Neural cell (in vitro differentiated cells): Measurements from ENCODE around the gene NGF. TPM values are rescaled to one million over a fixed set of nuclear protein-coding genes. Genes with fewer than 3 reads are reported as not detected.

ENCODE experiments used
- H2AFZ ChIP-seq: fragments of 200-600, 300-800 bp; sonication (generic), shearing (Covaris generic); 2 replicates; pipeline ENCODE4 v1.6.0; 2014; ENCODE audit warnings: low read depth, mild to moderate bottlenecking, antibody characterized with exemption, low read length, moderate library complexity
- H3F3A ChIP-seq: fragments of 200-600 bp; shearing (Covaris generic); 2 replicates; pipeline ENCODE4 v1.6.1; 2016; ENCODE audit warnings: mild to moderate bottlenecking, moderate library complexity, mixed read lengths, antibody characterized with exemption, low read length; ENCODE audit not compliant: insufficient read depth, poor library complexity, severe bottlenecking
- H3K27ac ChIP-seq: fragments of 200-600, 300-800 bp; sonication (generic), shearing (Covaris generic); 2 replicates; pipeline ENCODE4 v1.5.1; 2014; ENCODE audit warnings: mild to moderate bottlenecking, low read length, moderate library complexity
- H3K27me3 ChIP-seq: fragments of 300-800, 200-600 bp; sonication (generic), shearing (Covaris generic); 2 replicates; pipeline ENCODE4 v1.6.0; 2014; ENCODE audit warnings: mild to moderate bottlenecking, low read depth, low read length, moderate library complexity; ENCODE audit not compliant: insufficient read depth
- H3K36me3 ChIP-seq: fragments of 300-800, 200-600 bp; sonication (generic), shearing (Covaris generic); 2 replicates; pipeline ENCODE4 v1.5.1; 2014; ENCODE audit warnings: mild to moderate bottlenecking, antibody characterized with exemption, low read length, moderate library complexity; ENCODE audit not compliant: insufficient read depth
- H3K4me2 ChIP-seq: fragments of 300-800, 200-600 bp; sonication (generic), shearing (Covaris generic); 2 replicates; pipeline ENCODE4 v1.6.0; 2014; ENCODE audit warnings: mild to moderate bottlenecking, low read length
- H3K4me3 ChIP-seq: fragments of 300-800, 200-600 bp; sonication (generic), shearing (Covaris generic); 2 replicates; pipeline ENCODE4 v1.5.1; 2014; ENCODE audit warnings: mild to moderate bottlenecking, low read length, moderate library complexity
- H3K79me2 ChIP-seq: fragments of 200-600 bp; shearing (Covaris generic); replicated peaks from 2 replicates; pipeline ENCODE4 v1.6.0; 2014; ENCODE audit warnings: mild to moderate bottlenecking, low read length, moderate library complexity; ENCODE audit not compliant: insufficient read depth
- H3K9ac ChIP-seq: fragments of 300-800, 200-600 bp; sonication (generic), shearing (Covaris generic); 2 replicates; pipeline ENCODE4 v1.6.1; 2016; ENCODE audit warnings: mild to moderate bottlenecking, low read length, mixed read lengths
- H3K9me2 ChIP-seq: fragments of 200-600 bp; shearing (Covaris generic); 2 replicates; pipeline ENCODE4 v1.6.1; 2016; ENCODE audit warnings: mild to moderate bottlenecking, low read length, mixed read lengths; ENCODE audit not compliant: insufficient read depth
- H3K9me3 ChIP-seq: fragments of 200-600, 300-800 bp; sonication (generic), shearing (Covaris generic); 2 replicates; pipeline ENCODE4 v1.6.1; 2016; ENCODE audit warnings: mild to moderate bottlenecking, mixed run types, low read length, moderate library complexity, mixed read lengths
- H4K20me1 ChIP-seq: fragments of 200-600 bp; shearing (Covaris generic); 2 replicates; pipeline ENCODE4 v1.6.1; 2016; ENCODE audit warnings: mild to moderate bottlenecking, mixed run types; ENCODE audit not compliant: insufficient read depth
- EP300 ChIP-seq: fragments of 450-650 bp; conservative IDR thresholded peaks from 2 replicates; pipeline ENCODE4 v1.6.1; 2014; ENCODE audit warnings: antibody characterized with exemption, mild to moderate bottlenecking, moderate library complexity; ENCODE audit not compliant: poor library complexity, severe bottlenecking
- EZH2 ChIP-seq: fragments of 200-600, 300-800 bp; shearing (Covaris generic), sonication (generic); IDR thresholded peaks from 2 replicates; pipeline ENCODE4 v1.6.1; 2014; ENCODE audit warnings: antibody characterized with exemption, low read length, borderline replicate concordance, mild to moderate bottlenecking; ENCODE audit not compliant: insufficient read depth, poor library complexity, severe bottlenecking
- MXI1 ChIP-seq: fragments of 450-650 bp; conservative IDR thresholded peaks from 2 replicates; pipeline ENCODE4 v1.6.1; 2014; ENCODE audit warnings: antibody characterized with exemption, mild to moderate bottlenecking; ENCODE audit not compliant: poor library complexity, severe bottlenecking
- POLR2AphosphoS5 ChIP-seq: IDR thresholded peaks from 2 replicates; pipeline ENCODE4 v1.6.1; 2012
- RAD21 ChIP-seq: fragments of 450-650 bp; conservative IDR thresholded peaks from 2 replicates; pipeline ENCODE4 v1.6.1; 2014; ENCODE audit warnings: antibody characterized with exemption, mild to moderate bottlenecking, moderate library complexity
- SMC3 ChIP-seq: fragments of 450-650 bp; conservative IDR thresholded peaks from 2 replicates; pipeline ENCODE4 v1.6.1; 2014; ENCODE audit warnings: antibody characterized with exemption, mild to moderate bottlenecking, moderate library complexity; ENCODE audit not compliant: poor library complexity
- TAF1 ChIP-seq: IDR thresholded peaks from 2 replicates; pipeline ENCODE4 v1.6.1; 2012; ENCODE audit warnings: low read depth
- polyA plus RNA-seq: library from polyadenylated mRNA; depleted of rRNA; stranded (reverse); fragments of >200 nt; gene quantifications from 2 replicates; pipeline ENCODE4 v1.2.3, GENCODE V29; 2014
- TF ChIP-seq, protein P1 (sequence below): IDR thresholded peaks from 2 replicates; pipeline ENCODE4 v1.6.1; 2012; ENCODE audit warnings: borderline replicate concordance
- TF ChIP-seq, protein P2 (sequence below): fragments of 450-650 bp; IDR thresholded peaks from 2 replicates; pipeline ENCODE4 v1.5.1; 2014; ENCODE audit warnings: antibody characterized with exemption, mild to moderate bottlenecking, moderate library complexity; ENCODE audit not compliant: poor library complexity, severe bottlenecking

Gene NGF
- polyA plus RNA-seq, 1 donor from 2014 or later, result not detected

DNA sequence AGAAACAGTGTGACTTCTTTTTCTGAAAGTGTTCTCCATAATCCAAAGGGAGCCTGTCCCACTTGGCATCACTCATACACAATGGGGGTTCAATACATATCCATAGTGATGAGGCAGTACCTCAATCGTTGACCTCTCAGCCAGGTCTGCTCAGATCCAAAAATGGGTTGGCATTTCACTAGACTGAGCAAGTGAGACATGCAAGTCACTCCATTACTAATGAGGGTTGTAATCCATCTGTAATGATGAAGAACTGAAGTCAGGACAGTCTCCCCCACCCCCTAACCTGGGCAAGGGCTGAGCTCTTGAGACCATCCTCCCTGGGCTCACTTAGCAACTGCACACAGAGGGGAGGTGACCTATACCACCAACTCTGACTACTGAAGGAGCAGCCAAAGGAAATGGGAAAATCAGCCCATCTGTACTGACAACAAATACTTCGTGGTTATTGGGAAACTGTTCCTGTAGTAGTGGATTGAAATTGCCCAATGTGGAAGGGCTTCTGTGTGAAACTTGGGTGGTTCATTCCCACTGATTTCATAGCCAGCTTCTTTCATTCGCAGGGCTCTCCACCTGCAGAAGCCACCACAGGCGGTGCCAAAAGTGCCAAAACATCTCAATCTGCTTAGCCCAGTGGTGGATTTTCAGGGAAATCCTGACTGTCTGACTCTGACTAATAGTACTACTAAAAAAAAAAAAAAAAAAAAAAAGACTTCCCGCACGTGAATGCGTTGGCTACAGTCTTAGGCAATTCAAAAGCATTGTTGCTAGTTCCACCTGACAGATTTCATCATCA is 5.0 kb downstream of the NGF start:
- Histone ChIP-seq H3K9me2 (no peaks in the 10 kb centered on the region), H3K4me2 (no peak overlapping the region), H3K4me3 (no peak overlapping the region), H3K36me3 (no peaks in the 10 kb centered on the region), H4K20me1 (no peaks in the 10 kb centered on the region), H2AFZ (no peak overlapping the region), H3K9ac (no peak overlapping the region), H3K27me3 (peaks cover 23% of the 10 kb centered on the region), H3K27ac (no peak overlapping the region), H3K79me2 (no peaks in the 10 kb centered on the region), H3F3A (no peaks in the 10 kb centered on the region), H3K9me3 (no peaks in the 10 kb centered on the region)
- TF ChIP-seq, protein P1, sequence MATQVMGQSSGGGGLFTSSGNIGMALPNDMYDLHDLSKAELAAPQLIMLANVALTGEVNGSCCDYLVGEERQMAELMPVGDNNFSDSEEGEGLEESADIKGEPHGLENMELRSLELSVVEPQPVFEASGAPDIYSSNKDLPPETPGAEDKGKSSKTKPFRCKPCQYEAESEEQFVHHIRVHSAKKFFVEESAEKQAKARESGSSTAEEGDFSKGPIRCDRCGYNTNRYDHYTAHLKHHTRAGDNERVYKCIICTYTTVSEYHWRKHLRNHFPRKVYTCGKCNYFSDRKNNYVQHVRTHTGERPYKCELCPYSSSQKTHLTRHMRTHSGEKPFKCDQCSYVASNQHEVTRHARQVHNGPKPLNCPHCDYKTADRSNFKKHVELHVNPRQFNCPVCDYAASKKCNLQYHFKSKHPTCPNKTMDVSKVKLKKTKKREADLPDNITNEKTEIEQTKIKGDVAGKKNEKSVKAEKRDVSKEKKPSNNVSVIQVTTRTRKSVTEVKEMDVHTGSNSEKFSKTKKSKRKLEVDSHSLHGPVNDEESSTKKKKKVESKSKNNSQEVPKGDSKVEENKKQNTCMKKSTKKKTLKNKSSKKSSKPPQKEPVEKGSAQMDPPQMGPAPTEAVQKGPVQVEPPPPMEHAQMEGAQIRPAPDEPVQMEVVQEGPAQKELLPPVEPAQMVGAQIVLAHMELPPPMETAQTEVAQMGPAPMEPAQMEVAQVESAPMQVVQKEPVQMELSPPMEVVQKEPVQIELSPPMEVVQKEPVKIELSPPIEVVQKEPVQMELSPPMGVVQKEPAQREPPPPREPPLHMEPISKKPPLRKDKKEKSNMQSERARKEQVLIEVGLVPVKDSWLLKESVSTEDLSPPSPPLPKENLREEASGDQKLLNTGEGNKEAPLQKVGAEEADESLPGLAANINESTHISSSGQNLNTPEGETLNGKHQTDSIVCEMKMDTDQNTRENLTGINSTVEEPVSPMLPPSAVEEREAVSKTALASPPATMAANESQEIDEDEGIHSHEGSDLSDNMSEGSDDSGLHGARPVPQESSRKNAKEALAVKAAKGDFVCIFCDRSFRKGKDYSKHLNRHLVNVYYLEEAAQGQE, result no peak
- TF ChIP-seq MXI1 (no peak), SMC3 (no peak), EP300 (no peak), RAD21 (no peak), TAF1 (no peak), POLR2AphosphoS5 (no peak), EZH2 (no peak)
- TF ChIP-seq, protein P2, sequence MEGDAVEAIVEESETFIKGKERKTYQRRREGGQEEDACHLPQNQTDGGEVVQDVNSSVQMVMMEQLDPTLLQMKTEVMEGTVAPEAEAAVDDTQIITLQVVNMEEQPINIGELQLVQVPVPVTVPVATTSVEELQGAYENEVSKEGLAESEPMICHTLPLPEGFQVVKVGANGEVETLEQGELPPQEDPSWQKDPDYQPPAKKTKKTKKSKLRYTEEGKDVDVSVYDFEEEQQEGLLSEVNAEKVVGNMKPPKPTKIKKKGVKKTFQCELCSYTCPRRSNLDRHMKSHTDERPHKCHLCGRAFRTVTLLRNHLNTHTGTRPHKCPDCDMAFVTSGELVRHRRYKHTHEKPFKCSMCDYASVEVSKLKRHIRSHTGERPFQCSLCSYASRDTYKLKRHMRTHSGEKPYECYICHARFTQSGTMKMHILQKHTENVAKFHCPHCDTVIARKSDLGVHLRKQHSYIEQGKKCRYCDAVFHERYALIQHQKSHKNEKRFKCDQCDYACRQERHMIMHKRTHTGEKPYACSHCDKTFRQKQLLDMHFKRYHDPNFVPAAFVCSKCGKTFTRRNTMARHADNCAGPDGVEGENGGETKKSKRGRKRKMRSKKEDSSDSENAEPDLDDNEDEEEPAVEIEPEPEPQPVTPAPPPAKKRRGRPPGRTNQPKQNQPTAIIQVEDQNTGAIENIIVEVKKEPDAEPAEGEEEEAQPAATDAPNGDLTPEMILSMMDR, result no peak

DNA sequence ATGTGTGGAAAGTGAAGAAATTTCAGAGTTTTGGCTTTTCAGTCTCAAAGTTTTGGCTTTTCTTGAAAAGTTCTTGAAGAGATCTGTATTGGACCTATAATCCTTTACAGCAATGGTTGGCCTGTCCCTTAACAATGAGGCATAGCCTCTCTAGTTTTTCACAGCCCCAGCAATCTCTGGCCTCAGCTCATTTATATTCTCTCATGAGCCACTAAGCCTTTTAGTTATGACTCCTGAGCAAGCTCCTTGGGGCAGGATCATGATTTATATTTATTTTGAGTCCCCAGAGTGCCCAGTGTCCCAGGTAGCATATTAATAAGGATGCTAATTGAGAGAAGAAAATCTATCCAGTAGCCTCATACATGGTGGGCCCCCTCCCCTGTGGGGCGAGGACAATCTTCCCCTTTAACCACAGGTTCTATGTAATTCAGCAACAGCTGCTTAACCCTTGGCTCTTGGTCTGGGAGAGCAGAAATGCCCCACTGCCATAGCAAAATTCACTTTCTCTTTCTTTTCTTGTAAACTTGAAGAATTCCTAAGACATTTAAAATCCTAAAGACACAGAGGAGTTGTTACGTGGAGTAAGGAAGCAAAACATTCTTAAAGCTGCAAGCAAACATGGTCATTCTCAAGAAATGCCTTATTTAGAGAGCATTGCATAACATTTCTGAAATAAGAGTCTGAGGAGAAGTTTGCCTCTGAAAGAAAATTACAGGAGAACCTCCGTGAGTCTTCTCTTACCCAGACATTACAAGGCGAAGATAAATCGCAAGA is 6.3 kb downstream of the NGF start:
- Histone ChIP-seq H3K27ac (no peak overlapping the region), H3K36me3 (no peaks in the 10 kb centered on the region), H3K79me2 (no peaks in the 10 kb centered on the region), H4K20me1 (no peaks in the 10 kb centered on the region), H3K9me2 (no peaks in the 10 kb centered on the region), H3K27me3 (peaks cover 11% of the 10 kb centered on the region), H3F3A (no peaks in the 10 kb centered on the region), H3K9ac (no peak overlapping the region), H3K4me2 (no peak overlapping the region), H3K9me3 (no peaks in the 10 kb centered on the region), H2AFZ (no peak overlapping the region), H3K4me3 (no peak overlapping the region)
- TF ChIP-seq, protein P1, result no peak
- no peak for TF ChIP-seq TAF1
- no peak for TF ChIP-seq SMC3
- no peak for TF ChIP-seq EZH2
- TF ChIP-seq MXI1, result no peak
- no peak for TF ChIP-seq RAD21
- no peak for TF ChIP-seq EP300
- TF ChIP-seq, protein P2, result no peak
- no peak for TF ChIP-seq POLR2AphosphoS5
